Mucosa of gallbladder (tissue), 1 donor: ENCODE data around the gene AWAT1. TPM values are rescaled to one million over a fixed set of nuclear protein-coding genes. Genes with fewer than 3 reads are reported as not detected.
"Not testable (repeated sequence)": the region's sequence is repeated elsewhere in the genome, so short reads cannot be mapped to it uniquely, and the experiment has no call there.

Experiments used
- DNase-seq: peaks from one replicate; pipeline ENCODE4 v3.0.0-alpha.2; 2020; ENCODE audit warnings: low spot score
- total RNA-seq: library from RNA; stranded (reverse); gene quantifications from one replicate; pipeline ENCODE4 v1.2.1, GENCODE V29; 2021
- donor health status: DM: no; HTN: no; CAD: no.

AWAT1 gene
- total RNA-seq, 1 donor from 2014 or later: not detected

DNA sequence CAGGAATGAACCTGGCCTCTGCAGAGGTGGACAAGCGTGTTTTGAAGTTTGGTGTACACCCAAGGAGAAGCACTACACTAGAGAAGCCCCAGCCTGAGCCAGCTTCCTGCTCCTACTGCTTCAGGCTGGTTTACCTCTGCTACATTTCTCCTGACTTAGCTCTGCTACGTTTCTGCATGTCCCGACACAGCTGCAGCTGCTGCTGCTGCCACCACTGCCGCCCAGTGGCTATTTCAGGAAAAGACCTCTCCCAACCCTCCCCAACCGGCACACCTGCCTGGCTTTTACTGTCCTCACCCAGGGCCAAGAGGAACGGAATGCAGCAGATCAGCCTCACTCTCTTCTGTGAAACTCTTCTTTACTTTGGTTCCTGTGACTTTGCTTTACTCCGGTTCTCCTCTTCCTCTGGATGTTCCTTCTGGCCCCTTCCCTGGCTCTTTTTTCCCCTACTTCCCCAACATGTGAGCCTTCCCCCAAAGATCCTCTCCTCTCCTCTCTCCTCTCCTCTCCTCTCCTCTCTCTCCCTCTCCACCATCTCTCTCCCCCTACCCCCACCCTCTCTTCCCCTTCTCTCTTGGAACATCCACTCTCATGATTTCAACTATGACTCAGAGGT, 28.6 kb downstream of the AWAT1 start:
- peak; percentile 27 for DNase-seq

DNA sequence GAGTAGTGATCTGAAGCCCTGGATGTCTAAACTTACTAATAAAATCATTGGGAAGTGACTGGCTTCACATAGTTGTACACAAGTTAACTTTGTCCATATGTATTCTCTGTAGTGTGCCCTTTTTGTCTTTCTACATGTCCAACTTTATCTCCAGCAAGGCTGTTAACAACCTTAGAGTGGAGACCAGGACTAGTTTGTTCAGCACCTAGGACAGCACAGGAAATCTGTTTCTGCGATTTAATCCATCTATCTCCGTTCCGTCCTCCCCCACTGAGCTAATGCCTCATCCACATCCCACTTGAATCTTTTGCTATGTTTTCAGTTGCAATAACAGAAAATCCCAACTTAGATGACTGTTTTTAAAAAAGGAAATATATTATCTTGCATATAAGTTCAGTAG, 30.3 kb downstream of the AWAT1 start:
- no peak for DNase-seq

DNA sequence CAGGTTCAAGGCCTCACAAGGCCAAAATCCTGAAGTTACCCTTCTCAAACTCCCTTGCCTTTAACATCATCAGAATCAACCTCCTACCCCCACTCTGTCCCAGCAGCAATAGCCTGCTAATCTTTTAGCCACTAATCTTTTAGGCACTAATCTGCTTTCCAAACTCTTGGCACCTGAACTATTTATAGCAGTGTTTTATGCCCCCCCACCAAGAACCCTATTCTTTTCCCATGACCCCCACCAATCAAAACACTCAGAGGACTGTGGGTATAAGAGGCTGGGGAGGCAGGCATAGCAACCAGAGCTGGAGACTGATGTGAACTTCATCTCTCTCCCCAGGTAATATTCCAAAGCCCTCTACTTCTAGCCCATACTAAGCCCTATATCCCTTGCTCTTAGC, 33.6 kb downstream of the AWAT1 start, which contains the start of gene ARR3:
TSS of gene ARR3 (plus strand) at position 301 of the 400 bp plus-strand sequence. CDS start 1,052 bp downstream, outside the sequence.
- DNase-seq: no peak

DNA sequence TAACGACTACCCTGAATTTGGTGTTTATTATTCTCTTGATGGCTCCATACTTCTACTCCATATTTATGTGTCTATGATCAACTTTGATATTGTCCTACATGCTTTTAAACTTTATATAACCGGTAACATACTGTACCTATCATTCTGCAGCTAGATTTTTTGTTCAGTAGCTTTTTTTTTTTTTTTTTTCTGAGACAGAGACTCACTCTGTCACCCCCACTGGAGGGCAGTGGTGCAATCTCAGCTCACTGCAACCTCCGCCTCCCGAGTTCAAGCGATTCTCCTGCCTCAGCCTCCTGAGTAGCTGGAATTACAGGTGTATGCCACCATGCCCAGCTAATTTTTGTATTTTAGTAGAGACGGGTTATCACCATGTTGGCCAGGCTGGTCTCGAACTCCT, 39.6 kb downstream of the AWAT1 start:
- not testable (repeated sequence) for DNase-seq

DNA sequence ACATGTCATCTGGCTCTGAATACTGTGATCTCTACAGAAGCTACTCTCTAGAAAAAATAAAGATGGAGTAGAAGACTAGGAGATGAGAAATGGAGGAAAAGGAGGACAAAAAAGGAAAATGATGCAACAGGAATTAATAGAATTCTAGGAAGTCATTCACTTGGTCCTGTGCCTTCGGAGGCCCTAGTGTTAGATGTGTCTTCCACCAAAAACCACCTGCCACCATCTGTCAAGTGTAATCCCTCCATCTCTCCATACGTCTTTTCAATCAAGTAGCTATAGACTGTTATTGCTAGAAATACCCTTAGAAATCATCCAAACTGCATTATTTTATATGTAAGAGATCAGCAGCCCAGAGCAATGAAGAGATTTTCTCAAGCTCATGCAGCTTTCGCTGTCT, 44.6 kb downstream of the AWAT1 start:
- DNase-seq: no peak

DNA sequence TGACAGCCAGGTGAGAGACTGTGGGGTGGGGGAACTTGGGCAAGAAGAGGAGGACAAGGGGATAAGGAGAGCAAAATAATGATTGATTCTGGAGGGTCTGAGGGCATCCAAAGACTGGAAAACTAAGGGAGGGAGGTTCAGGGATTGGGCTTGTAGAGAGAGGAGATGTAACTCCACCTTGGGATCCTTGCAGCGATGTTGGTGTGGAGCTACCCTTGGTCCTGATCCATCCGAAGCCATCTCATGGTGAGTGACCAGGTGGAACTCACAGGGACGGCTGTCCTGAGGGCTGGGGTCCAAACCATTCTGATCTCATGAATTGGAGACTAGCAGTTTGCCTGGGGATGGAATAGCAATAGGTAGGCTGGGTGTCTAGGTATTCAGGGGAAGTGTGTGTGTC, 46.1 kb downstream of the AWAT1 start:
- no peak for DNase-seq

DNA sequence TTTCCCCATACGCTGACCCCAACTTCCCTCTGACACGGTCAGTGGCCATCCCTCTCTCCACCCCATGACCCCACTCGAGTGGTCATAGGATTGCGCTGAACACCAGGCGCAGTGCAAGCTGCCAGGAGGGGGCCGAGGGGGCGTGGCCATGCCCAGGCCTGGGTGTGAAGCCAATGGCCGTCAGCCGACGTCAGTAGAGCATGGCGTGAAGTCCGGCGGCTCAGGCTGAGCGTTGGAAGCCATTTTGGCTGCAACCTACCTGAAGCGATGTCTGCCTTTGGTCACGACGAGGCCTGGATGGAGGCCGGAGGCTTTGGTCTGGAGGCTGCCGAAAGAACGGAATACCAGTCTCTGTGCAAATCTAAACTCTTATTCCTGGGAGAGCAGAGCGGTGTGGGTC, 47.5 kb downstream of the AWAT1 start, which contains the start of gene RAB41:
TSS of gene RAB41 (plus strand) at position 222 of the 400 bp plus-strand sequence. CDS start at position 268, 46 bp downstream.
- DNase-seq: no peak

DNA sequence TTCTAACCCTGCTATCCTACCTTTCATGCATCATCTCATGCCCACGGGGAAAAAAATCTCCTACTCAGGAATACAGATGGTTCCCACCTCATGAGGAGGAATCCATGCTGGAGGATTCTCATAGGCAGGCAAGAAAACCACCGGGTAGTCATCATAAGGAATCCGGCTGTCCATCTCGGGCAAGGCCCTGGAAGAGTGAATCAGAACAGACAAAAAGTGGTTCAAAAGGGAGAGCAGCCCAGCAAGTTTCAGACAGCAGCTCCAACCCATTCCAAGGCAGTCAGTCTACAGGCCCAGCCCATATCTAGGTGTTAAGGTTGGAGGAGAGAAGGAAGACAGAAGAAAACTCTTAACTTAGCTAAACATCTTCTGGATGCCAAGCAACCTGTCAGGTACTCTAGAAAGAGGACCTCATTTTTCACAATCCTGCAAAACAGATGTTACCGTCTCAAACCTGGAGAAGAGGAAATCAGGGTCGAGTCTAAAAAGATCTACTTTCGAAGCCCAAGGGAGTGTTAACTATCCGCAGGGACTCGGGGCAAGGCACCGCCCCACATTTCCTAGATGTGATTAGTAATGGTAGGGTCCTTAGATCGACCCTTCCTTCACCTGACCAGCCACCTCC, 54.8 kb downstream of the AWAT1 start:
- no peak for DNase-seq

Other genes with a start within 250 kb of the AWAT1 start
- gene AWAT2, start 184.7 kb upstream of the AWAT1 start, total RNA-seq: not detected
- not detected for gene OTUD6A, start 172.2 kb upstream of the AWAT1 start, total RNA-seq
- gene IGBP1, start 101.2 kb upstream of the AWAT1 start, total RNA-seq: 61.9 TPM
- gene DGAT2L6, start 57.2 kb upstream of the AWAT1 start, total RNA-seq: not detected
- gene P2RY4, start 25.5 kb downstream of the AWAT1 start, total RNA-seq: not detected
- gene ARR3, start 33.7 kb downstream of the AWAT1 start, total RNA-seq: not detected
- not detected for gene RAB41, start 47.5 kb downstream of the AWAT1 start, total RNA-seq
- 38.9 TPM for gene PDZD11, start 55.3 kb downstream of the AWAT1 start, total RNA-seq
- gene KIF4A, start 55.4 kb downstream of the AWAT1 start, total RNA-seq: 0.92 TPM
- gene GDPD2, start 188.7 kb downstream of the AWAT1 start, total RNA-seq: 0.32 TPM
- 59.9 TPM for gene DLG3, start 210.2 kb downstream of the AWAT1 start, total RNA-seq